ENCODE data around the gene CLN5. TPM values are rescaled to one million over a fixed set of nuclear protein-coding genes. Genes with fewer than 3 reads are reported as not detected.

The CLN5 gene
- 27.9 and 48.4 TPM in 2 replicates for total RNA-seq

DNA sequence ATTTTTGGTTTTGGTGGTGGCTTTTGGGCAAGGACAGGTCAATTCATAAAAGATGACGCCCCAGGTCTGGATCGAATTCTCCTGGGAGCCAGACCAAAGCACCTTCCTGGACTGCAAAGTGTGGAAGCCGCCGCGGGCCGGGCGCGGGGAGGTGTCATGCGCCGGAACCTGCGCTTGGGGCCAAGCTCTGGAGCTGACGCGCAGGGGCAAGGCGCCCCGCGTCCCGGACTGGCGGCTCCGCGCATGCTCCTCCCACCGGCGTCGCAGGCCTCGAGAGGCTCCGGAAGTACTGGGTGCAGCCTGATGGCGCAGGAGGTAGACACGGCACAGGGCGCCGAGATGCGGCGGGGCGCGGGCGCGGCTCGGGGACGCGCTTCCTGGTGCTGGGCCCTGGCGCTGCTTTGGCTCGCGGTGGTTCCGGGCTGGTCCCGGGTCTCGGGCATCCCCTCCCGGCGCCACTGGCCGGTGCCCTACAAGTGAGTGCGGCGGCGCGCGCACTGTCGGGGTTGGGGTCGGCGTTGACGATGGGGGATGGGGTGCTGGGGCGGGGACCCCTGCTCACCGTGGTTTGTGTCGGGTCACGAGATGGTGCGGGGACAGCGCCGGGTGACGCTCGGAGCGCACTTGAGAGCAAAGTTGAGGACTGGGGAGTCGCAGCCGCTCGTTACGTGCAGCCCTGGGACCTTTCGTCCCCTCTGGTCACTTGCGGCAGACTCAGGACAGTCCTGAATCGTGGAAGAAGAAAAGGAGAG, at the start of gene CLN5:
Gene CLN5 (plus strand): TSS at position 286 of the 752 bp plus-strand sequence. CDS start 18 bp downstream, at position 304.

DNA sequence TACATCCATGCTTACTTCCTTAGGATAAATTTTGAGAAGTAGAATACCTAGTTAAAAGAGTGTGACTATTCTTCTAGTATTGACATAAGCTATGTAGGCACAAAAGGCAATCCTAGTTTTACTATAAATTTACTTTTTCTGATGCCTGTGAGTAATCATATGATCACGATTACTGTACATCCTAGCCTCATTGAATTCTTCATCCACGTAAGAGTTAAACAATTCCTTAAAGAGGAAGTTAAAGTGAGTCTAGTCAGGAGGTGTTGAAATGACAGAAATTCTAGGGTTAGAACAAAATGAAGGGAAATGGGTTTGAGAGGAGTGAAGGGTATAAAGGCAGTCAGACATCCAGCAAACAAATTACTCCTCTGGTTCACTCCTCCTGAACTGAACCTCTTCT, 43.7 kb upstream of the CLN5 start, which contains the start of gene ACOD1:
Gene ACOD1 (plus strand): TSS at position 363 of the 400 bp plus-strand sequence. CDS start 48 bp downstream, outside the sequence.

DNA sequence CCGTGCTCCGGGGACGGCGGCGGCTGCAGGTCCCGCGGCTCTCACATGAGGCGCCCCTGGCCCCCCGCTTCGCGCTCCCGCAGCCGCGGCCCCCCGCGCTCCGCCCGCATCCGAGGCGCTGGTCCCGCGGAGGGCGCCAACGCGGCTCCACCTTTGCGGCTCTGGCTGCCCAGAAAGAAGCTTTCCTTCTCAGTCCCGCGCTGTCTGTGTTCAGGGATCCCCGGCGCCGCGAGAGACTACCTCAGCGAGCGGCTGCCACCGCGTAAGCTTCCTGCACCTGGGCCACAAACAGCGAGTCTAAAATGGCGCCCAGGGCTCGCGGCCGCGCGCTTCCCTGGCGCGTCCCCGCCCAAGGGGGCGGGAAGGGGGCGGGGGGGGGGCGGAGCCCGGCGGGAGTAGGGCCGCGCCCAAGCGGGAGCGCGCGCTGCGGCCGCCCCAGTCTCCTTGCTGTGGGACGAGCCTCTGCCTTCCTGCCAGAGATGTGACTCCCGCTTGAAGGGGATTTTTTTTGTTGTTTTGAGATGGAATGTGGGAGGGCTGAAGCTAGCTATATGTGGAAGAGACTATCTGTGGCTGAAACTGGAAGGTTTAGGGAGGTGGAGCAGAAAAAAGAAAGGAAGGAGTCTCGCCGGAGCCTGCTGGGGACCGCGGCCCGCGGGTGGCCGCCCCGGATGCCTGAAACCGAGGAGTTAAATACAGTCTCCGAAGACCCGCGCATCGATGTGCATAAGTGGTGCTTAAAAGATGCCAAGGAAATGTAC, 35.2 kb downstream of the CLN5 start, which contains the start of gene FBXL3:
Gene FBXL3 (minus strand): TSS at position 299 of the 761 bp plus-strand sequence. CDS start 5,299 bp downstream, outside the sequence.

Other genes with a start within 250 kb of the CLN5 start
- 22.1 and 29.4 TPM in 2 replicates for gene KCTD12, start 105.7 kb upstream of the CLN5 start, total RNA-seq
- not detected in 2 replicates for gene ACOD1, start 43.6 kb upstream of the CLN5 start, total RNA-seq
- gene FBXL3, start 35.1 kb downstream of the CLN5 start, total RNA-seq, result 37.7 and 44.8 TPM in 2 replicates

All from smooth muscle cell of the umbilical artery (primary cell).